AG09309 (cell line): Measurements from ENCODE around the gene OSBPL6.

Source experiments
- DNase-seq: peaks from one replicate; pipeline ENCODE4 v3.0.0-alpha.2; 2010; ENCODE audit warnings: low read depth
- H3K4me3 ChIP-seq: 2 replicates; pipeline ENCODE4 v1.5.1; 2011; ENCODE audit warnings: mild to moderate bottlenecking, low read depth, low read length, moderate library complexity; ENCODE audit not compliant: control insufficient read depth
- CTCF ChIP-seq: IDR thresholded peaks from 2 replicates; pipeline ENCODE4 v1.5.1; 2011; ENCODE audit warnings: mild to moderate bottlenecking, low read depth, low read length, inconsistent platforms; ENCODE audit not compliant: insufficient read depth, control insufficient read depth; ENCODE audit errors: missing control alignments

OSBPL6 gene

GRCh38 chr2:178205853-178206521 is 11.7 kb downstream of the OSBPL6 start:
- DNase-seq, result no peak
- no peak overlapping the region for H3K4me3 ChIP-seq
- no peak for TF ChIP-seq CTCF

- no peak for DNase-seq
- no peak for TF ChIP-seq CTCF
- H3K4me3 ChIP-seq, result no peak overlapping the region
These were observed 14.0 kb downstream of the OSBPL6 start for GRCh38 chr2:178208336-178208735.

- no peak overlapping the region for H3K4me3 ChIP-seq
- no peak for DNase-seq
- TF ChIP-seq CTCF, result peak; percentile 37
These were observed 14.5 kb downstream of the OSBPL6 start for GRCh38 chr2:178208817-178209216.

GRCh38 chr2:178211460-178211859 is 17.1 kb downstream of the OSBPL6 start:
- no peak overlapping the region for H3K4me3 ChIP-seq
- DNase-seq, result no peak
- TF ChIP-seq CTCF, result no peak

GRCh38 chr2:178211943-178212342 is 17.6 kb downstream of the OSBPL6 start:
- TF ChIP-seq CTCF, result no peak
- H3K4me3 ChIP-seq, result no peak overlapping the region
- DNase-seq, result no peak

- no peak for DNase-seq
- no peak for TF ChIP-seq CTCF
- no peak overlapping the region for H3K4me3 ChIP-seq
These were observed 19.7 kb downstream of the OSBPL6 start for GRCh38 chr2:178213991-178214390.

- no peak overlapping the region for H3K4me3 ChIP-seq
- no peak for DNase-seq
- no peak for TF ChIP-seq CTCF
These were observed 24.9 kb downstream of the OSBPL6 start for GRCh38 chr2:178219247-178219646.
